ENCODE results near the gene STN1. TPM values are rescaled to one million over a fixed set of nuclear protein-coding genes. Genes with fewer than 3 reads are reported as not detected.
A peak's percentile ranks its signal among the peaks of the same experiment; 100 is the strongest.

The STN1 gene
- total and polyA plus RNA-seq, 2 of the 4 experiments (the other 2 are of a cell fraction) = 17.8 to 32.3 TPM

DNA sequence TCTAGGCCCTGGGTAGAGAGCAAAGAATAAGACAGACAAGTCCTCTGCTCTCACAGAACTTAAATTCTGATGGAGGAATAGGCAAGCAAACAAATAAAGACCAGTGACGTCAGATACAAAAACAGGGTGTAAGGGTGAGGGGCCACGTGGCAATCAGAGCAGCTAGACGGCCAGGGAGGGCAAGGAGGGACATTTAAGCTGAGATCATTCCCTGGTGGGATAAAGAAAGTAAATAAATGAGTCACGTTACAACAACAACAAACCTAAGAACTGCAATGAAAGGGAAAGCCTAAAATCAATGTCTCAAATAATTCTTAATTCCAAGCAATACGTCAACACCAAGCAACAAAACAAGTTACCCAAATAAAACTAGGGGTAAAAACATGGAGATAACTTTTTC, 21.8 kb downstream of the STN1 start:
- Histone ChIP-seq H3K23ac (ENCODE audit: low read depth, low read length) (no peak overlapping the region; the same call in 1 of the 2 replicates), H3K27ac (ENCODE audit: insufficient read depth, low read length) (no peak overlapping the region), H3K4me1 (ENCODE audit: control insufficient read depth, insufficient read depth, low read length) (peaks cover 19% of the 10 kb centered on the region), H4K91ac (ENCODE audit: insufficient read depth, low read depth, low read length) (peak overlapping the region; percentile 45; the same call in 1 of the 2 replicates), H3K4ac (ENCODE audit: low read depth, low read length) (peak overlapping the region; percentile 58; the same call in 1 of the 2 replicates), H2BK20ac (ENCODE audit: low read depth, low read length) (peak overlapping the region; percentile 41; the same call in 1 of the 2 replicates), H2AK9ac (replicated peaks; ENCODE audit: low read depth, low read length, poor library complexity) (no peak overlapping the region), H2BK120ac (ENCODE audit: low read depth, low read length) (peak overlapping the region; percentile 60), H3K9me1 (ENCODE audit: insufficient read depth, low read length) (peaks cover 7% of the 10 kb centered on the region), H2AFZ (replicated peaks; ENCODE audit: low read length, poor library complexity) (no peak overlapping the region), H3K79me1 (ENCODE audit: low read depth in 1 of 2, low read length in 2 of 2) (peaks cover 0 to 14% of the 10 kb centered on the region in 2 experiments; a peak in 1 of 4 replicates), H3K27me3 (ENCODE audit: control insufficient read depth, insufficient read depth, low read length) (no peaks in the 10 kb centered on the region), H3K4me3 (ENCODE audit: insufficient read depth, low read depth, low read length) (no peak overlapping the region), H3K9ac (ENCODE audit: low read depth, low read length) (no peak overlapping the region), H3K36me3 (ENCODE audit: control insufficient read depth, insufficient read depth, low read length) (peaks cover 13% of the 10 kb centered on the region; the same call in 1 of the 2 replicates), H4K5ac (ENCODE audit: low read depth, low read length) (peak overlapping the region; percentile 0), H3K9me3 (ENCODE audit: control insufficient read depth, insufficient read depth, low read length) (no peaks in the 10 kb centered on the region), H3K18ac (ENCODE audit: low read depth, low read length) (peak overlapping the region; percentile 76), H2AK5ac (ENCODE audit: low read depth, low read length) (0 out of 2 replicates have a peak overlapping the region, but pooled peaks have one; percentile 1), H2BK5ac (ENCODE audit: low read depth, low read length, poor library complexity, severe bottlenecking) (no peak overlapping the region), H3K56ac (ENCODE audit: extremely low read depth, insufficient read depth, low read length) (no peak overlapping the region), H4K20me1 (ENCODE audit: insufficient read depth, low read length) (no peaks in the 10 kb centered on the region), H2BK15ac (ENCODE audit: low read depth, low read length) (peak overlapping the region; percentile 59; the same call in 1 of the 3 replicates), H4K8ac (ENCODE audit: low read depth in 2 of 2, low read length in 2 of 2) (peak overlapping the region in 1 of 2 experiments; percentile 29; a peak in 1 of 4 replicates), H3K4me2 (ENCODE audit: low read depth, low read length) (no peak overlapping the region), H3K14ac (replicated peaks; ENCODE audit: low read depth, low read length) (no peak overlapping the region)
- no TSS peak for BruUV-seq (replicated peaks)
- no CpG with 5 or more reads among the region's 5 CpGs for WGBS, 2 experiments (ENCODE audit: extremely low coverage in 2 of 2, insufficient read length in 1 of 2)
- TF ChIP-seq USF2 (IDR thresholded peaks at IDR 0.05; ENCODE audit: low read depth, low read length) (peak; percentile 70), NFE2L2 (IDR thresholded peaks at IDR 0.05; ENCODE audit: low read depth, low read length) (no peak)
- POLR2A ChIA-PET (ENCODE audit: unreplicated experiment) = no interaction called here
- DNase-seq (peak; percentile 46), ATAC-seq (ENCODE audit: low read depth) (peak; percentile 25; the same call in 1 of the 2 replicates)
- dilution Hi-C loops (cut with HindIII; ENCODE audit: low sequenced_read_pairs, unreplicated experiment) = no loop called here
- CTCF ChIA-PET = no interaction called here
- in situ Hi-C loops (cut with MboI; ENCODE audit: low sequenced_read_pairs) = no loop called here
- intact Hi-C loops (cut with micrococcal nuclease) = no loop called here

Data from IMR-90 (cell line).